IMR-90 (cell line): ENCODE results near the gene TFAP2A. TPM values are rescaled to one million over a fixed set of nuclear protein-coding genes. Genes with fewer than 3 reads are reported as not detected.

Experiments
- ATAC-seq: fragments of 200-7000 bp; cut with Tn5 transposase; 2 replicates; pipeline ENCODE4 v1.9.1; 2020; ENCODE audit warnings: low read depth, mild to moderate bottlenecking, moderate library complexity
- BruUV-seq: library from RNA; stranded (reverse); fragments of 400-500 nt; replicated peaks from 2 replicates; lab custom pipeline; 2021; lab: Mats Ljungman, UMichigan
- CTCF ChIA-PET: fragments of 300-600 bp; formaldehyde crosslinking; extraction: SDS; loops from one replicate; lab custom pipeline; 2021; ENCODE audit warnings: antibody characterized with exemption; lab: Yijun Ruan, JAX
- POLR2A ChIA-PET: fragments of 300-600 bp; sonication (Branson Sonifier 250); formaldehyde crosslinking; loops from one replicate; lab custom pipeline; 2022; ENCODE audit warnings: antibody characterized with exemption; ENCODE audit not compliant: unreplicated experiment; lab: Charles Lee
- DNase-seq: peaks from one replicate; pipeline ENCODE4 v3.0.0; 2013
- H2AFZ ChIP-seq: replicated peaks from 2 replicates; pipeline ENCODE3; 2013; ENCODE audit warnings: low read length, mild to moderate bottlenecking; ENCODE audit not compliant: poor library complexity
- H2AK5ac ChIP-seq: 2 replicates; pipeline ENCODE4 v1.6.1; 2013; ENCODE audit warnings: low read depth, low read length, inconsistent platforms
- H2AK9ac ChIP-seq: replicated peaks from 2 replicates; pipeline ENCODE3; 2013; ENCODE audit warnings: mild to moderate bottlenecking, low read depth, low read length, moderate library complexity; ENCODE audit not compliant: poor library complexity
- H2BK120ac ChIP-seq: 2 replicates; pipeline ENCODE4 v1.6.1; 2013; ENCODE audit warnings: low read depth, low read length, inconsistent platforms
- H2BK15ac ChIP-seq: 3 replicates; pipeline ENCODE4 v1.6.1; 2013; ENCODE audit warnings: low read depth, low read length, inconsistent platforms
- H2BK20ac ChIP-seq: 2 replicates; pipeline ENCODE4 v1.6.1; 2013; ENCODE audit warnings: low read depth, mild to moderate bottlenecking, inconsistent platforms, low read length, moderate library complexity
- H2BK5ac ChIP-seq: 2 replicates; pipeline ENCODE4 v1.6.1; 2013; ENCODE audit warnings: mild to moderate bottlenecking, low read depth, low read length, inconsistent platforms; ENCODE audit not compliant: poor library complexity, severe bottlenecking
- H3K14ac ChIP-seq: replicated peaks from 2 replicates; pipeline ENCODE4 v1.6.1; 2013; ENCODE audit warnings: low read depth, low read length, inconsistent platforms
- H3K18ac ChIP-seq: 2 replicates; pipeline ENCODE4 v1.6.1; 2013; ENCODE audit warnings: low read depth, low read length, control low read depth
- H3K23ac ChIP-seq: 2 replicates; pipeline ENCODE4 v1.6.1; 2013; ENCODE audit warnings: low read depth, low read length, inconsistent platforms
- H3K27ac ChIP-seq: 2 replicates; pipeline ENCODE4 v1.5.1; 2013; ENCODE audit warnings: mild to moderate bottlenecking, control low read depth, low read length; ENCODE audit not compliant: insufficient read depth
- H3K27me3 ChIP-seq: 2 replicates; pipeline ENCODE4 v1.6.1; 2013; ENCODE audit warnings: low read length; ENCODE audit not compliant: control insufficient read depth, insufficient read depth
- H3K36me3 ChIP-seq: 2 replicates; pipeline ENCODE4 v1.6.1; 2013; ENCODE audit warnings: low read length, mixed read lengths; ENCODE audit not compliant: control insufficient read depth, insufficient read depth
- H3K4ac ChIP-seq: 2 replicates; pipeline ENCODE4 v1.6.1; 2013; ENCODE audit warnings: low read depth, low read length, inconsistent platforms
- H3K4me1 ChIP-seq: 2 replicates; pipeline ENCODE4 v1.6.1; 2013; ENCODE audit warnings: low read length, mixed read lengths; ENCODE audit not compliant: control insufficient read depth, insufficient read depth
- H3K4me2 ChIP-seq: 2 replicates; pipeline ENCODE4 v1.6.1; 2013; ENCODE audit warnings: low read depth, mild to moderate bottlenecking, control low read depth, low read length, moderate library complexity
- H3K4me3 ChIP-seq: 2 replicates; pipeline ENCODE4 v1.5.1; 2013; ENCODE audit warnings: low read depth, mild to moderate bottlenecking, control low read depth, low read length, moderate library complexity; ENCODE audit not compliant: insufficient read depth
- H3K56ac ChIP-seq: 2 replicates; pipeline ENCODE4 v1.6.1; 2013; ENCODE audit warnings: low read length, inconsistent platforms; ENCODE audit not compliant: insufficient read depth; ENCODE audit errors: extremely low read depth
- H3K79me1 ChIP-seq, 2 experiments: 2 replicates each; pipeline ENCODE4 v1.6.1; 2013; ENCODE audit warnings: low read length in 2 of 2, inconsistent platforms in 1 of 2, low read depth in 1 of 2
- H3K9ac ChIP-seq: 2 replicates; pipeline ENCODE4 v1.6.1; 2013; ENCODE audit warnings: low read depth, low read length, control low read depth
- H3K9me1 ChIP-seq: 2 replicates; pipeline ENCODE4 v1.6.1; 2013; ENCODE audit warnings: low read length, inconsistent platforms; ENCODE audit not compliant: insufficient read depth
- H3K9me3 ChIP-seq: 2 replicates; pipeline ENCODE4 v1.6.1; 2013; ENCODE audit warnings: low read length; ENCODE audit not compliant: control insufficient read depth, insufficient read depth
- H4K20me1 ChIP-seq: 2 replicates; pipeline ENCODE4 v1.6.1; 2013; ENCODE audit warnings: low read length, inconsistent platforms; ENCODE audit not compliant: insufficient read depth
- H4K5ac ChIP-seq: 2 replicates; pipeline ENCODE4 v1.6.1; 2013; ENCODE audit warnings: mild to moderate bottlenecking, low read depth, low read length, control low read depth
- H4K8ac ChIP-seq, 2 experiments: 2 replicates each; pipeline ENCODE4 v1.6.1; 2013; ENCODE audit warnings: low read depth in 2 of 2, low read length in 2 of 2, control low read depth in 1 of 2, inconsistent platforms in 1 of 2
- H4K91ac ChIP-seq: 2 replicates; pipeline ENCODE4 v1.6.1; 2013; ENCODE audit warnings: low read depth, low read length, inconsistent platforms; ENCODE audit not compliant: insufficient read depth
- BHLHE40 ChIP-seq: fragments of 150-350 bp; IDR thresholded peaks from 2 replicates; pipeline ENCODE4 v1.6.1; 2016; ENCODE audit warnings: mild to moderate bottlenecking, low read depth, low read length
- CHD1 ChIP-seq: IDR thresholded peaks from 2 replicates; pipeline ENCODE4 v1.6.1; 2012; ENCODE audit warnings: low read depth, low read length, improper control_type of control experiment
- FOS ChIP-seq: fragments of 150-350 bp; IDR thresholded peaks from 2 replicates; pipeline ENCODE4 v1.6.1; 2016; ENCODE audit warnings: low read depth, low read length
- MAZ ChIP-seq: IDR thresholded peaks from 2 replicates; pipeline ENCODE4 v1.6.1; 2012; ENCODE audit warnings: low read depth, mild to moderate bottlenecking, low read length, improper control_type of control experiment, moderate library complexity, borderline replicate concordance
- MXI1 ChIP-seq: IDR thresholded peaks from 2 replicates; pipeline ENCODE4 v1.6.1; 2012; ENCODE audit warnings: low read depth, mild to moderate bottlenecking, low read length, moderate library complexity, borderline replicate concordance
- NFE2L2 ChIP-seq: fragments of 150-350 bp; IDR thresholded peaks from 2 replicates; pipeline ENCODE4 v1.6.1; 2016; ENCODE audit warnings: low read depth, mild to moderate bottlenecking, low read length
- RAD21 ChIP-seq: IDR thresholded peaks from 2 replicates; pipeline ENCODE4 v1.6.1; 2012; ENCODE audit warnings: low read length, improper control_type of control experiment
- WGBS, 2 experiments: methylation state at CpG; one replicate each; pipeline versions ENCODE4 v1.1.5 to v1.1.7; 2013; ENCODE audit warnings: missing lambda C conversion rate in 2 of 2; ENCODE audit not compliant: insufficient read length in 1 of 2; ENCODE audit errors: extremely low coverage in 2 of 2; 5-methylcytosine and 5-hydroxymethylcytosine counted together
- dilution Hi-C: fragments of 300-500 bp; cut with HindIII; formaldehyde crosslinking; loops from one replicate; pipeline ENCODE4 v1.14.3; 2018; ENCODE audit warnings: low sequenced_read_pairs; ENCODE audit not compliant: unreplicated experiment
- in situ Hi-C: fragments of 300-500 bp; cut with MboI; formaldehyde crosslinking; loops from 3 replicates; pipeline ENCODE4 v1.14.3; 2019; ENCODE audit warnings: low sequenced_read_pairs, inconsistent platforms, mixed read lengths
- intact Hi-C: fragments of 100-400 bp; cut with micrococcal nuclease; formaldehyde crosslinking; loops from 2 replicates; pipeline ENCODE4 v1.10.0; 2022
- polyA plus RNA-seq, 3 experiments: library from polyadenylated mRNA; depleted of rRNA; stranded (reverse); fragments of >200 nt; gene quantifications; 2 replicates each; pipeline ENCODE4 v1.2.3, GENCODE V29; 2012; ENCODE audit warnings: low replicate concordance in 1 of 3
- total RNA-seq: library from RNA; depleted of rRNA; stranded (reverse); fragments of >200 nt; gene quantifications from 2 replicates; pipeline ENCODE4 v1.2.3, GENCODE V29; 2012
- TF ChIP-seq, protein P1 (sequence below): fragments of 150-350 bp; IDR thresholded peaks from 2 replicates; pipeline ENCODE4 v1.6.1; 2017; ENCODE audit warnings: mild to moderate bottlenecking, antibody characterized with exemption, low read length, low read depth
- TF ChIP-seq, protein P2 (sequence below): conservative IDR thresholded peaks from 2 replicates; pipeline ENCODE4 v1.5.1; 2012; ENCODE audit warnings: mild to moderate bottlenecking, low read depth, low read length, improper control_type of control experiment

The TFAP2A gene
- total and polyA plus RNA-seq, 2 of the 4 experiments (the other 2 are of a cell fraction) = 0.72 to 7.1 TPM

DNA sequence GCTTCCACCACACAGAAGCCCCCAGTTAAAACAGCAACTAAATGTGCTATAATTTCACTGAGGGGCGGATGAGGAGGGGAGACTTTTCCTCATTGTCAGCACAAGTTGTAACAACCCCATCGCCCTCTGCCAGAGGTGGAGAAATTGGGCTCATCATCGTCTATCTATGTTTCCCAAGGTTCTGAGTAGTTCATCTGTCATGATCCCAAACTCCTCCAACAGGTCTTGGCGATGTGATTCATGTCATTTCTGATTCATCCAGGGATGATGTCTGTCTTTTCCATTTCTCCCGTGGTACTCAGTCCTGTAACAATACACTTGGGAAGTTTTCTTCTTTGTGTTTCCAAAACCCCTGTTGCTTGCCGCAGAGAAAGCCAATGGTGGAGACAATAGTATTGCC is 51.0 kb downstream of the TFAP2A start:
- H3K4me3 ChIP-seq = no peak overlapping the region
- H4K8ac ChIP-seq = no peak overlapping the region
- H3K9me3 ChIP-seq = peaks cover under 1% of the 10 kb centered on the region; the same call in 1 of the 2 replicates
- no peak overlapping the region for H3K9ac ChIP-seq
- ATAC-seq = no peak
- H2BK120ac ChIP-seq = no peak overlapping the region
- in situ Hi-C loops (no loop called here), intact Hi-C loops (no loop called here), dilution Hi-C loops (no loop called here)
- no peak overlapping the region for H4K91ac ChIP-seq
- H3K9me1 ChIP-seq = no peaks in the 10 kb centered on the region
- H3K27ac ChIP-seq = no peak overlapping the region
- no peaks in the 10 kb centered on the region for H3K4me1 ChIP-seq
- H2AK9ac ChIP-seq = no peak overlapping the region
- no peak overlapping the region for H2AFZ ChIP-seq
- no peak overlapping the region for H2BK5ac ChIP-seq
- no TSS peak for BruUV-seq
- H2BK20ac ChIP-seq = no peak overlapping the region
- ChIA-PET POLR2A (no interaction called here), CTCF (no interaction called here)
- H3K23ac ChIP-seq = no peak overlapping the region
- H3K4ac ChIP-seq = no peak overlapping the region
- no peak for TF ChIP-seq MXI1
- TF ChIP-seq BHLHE40 = no peak
- TF ChIP-seq, protein P1, sequence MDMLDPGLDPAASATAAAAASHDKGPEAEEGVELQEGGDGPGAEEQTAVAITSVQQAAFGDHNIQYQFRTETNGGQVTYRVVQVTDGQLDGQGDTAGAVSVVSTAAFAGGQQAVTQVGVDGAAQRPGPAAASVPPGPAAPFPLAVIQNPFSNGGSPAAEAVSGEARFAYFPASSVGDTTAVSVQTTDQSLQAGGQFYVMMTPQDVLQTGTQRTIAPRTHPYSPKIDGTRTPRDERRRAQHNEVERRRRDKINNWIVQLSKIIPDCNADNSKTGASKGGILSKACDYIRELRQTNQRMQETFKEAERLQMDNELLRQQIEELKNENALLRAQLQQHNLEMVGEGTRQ = no peak
- TF ChIP-seq CHD1 = no peak
- TF ChIP-seq NFE2L2 = no peak
- no peak for TF ChIP-seq FOS
- TF ChIP-seq, protein P2, sequence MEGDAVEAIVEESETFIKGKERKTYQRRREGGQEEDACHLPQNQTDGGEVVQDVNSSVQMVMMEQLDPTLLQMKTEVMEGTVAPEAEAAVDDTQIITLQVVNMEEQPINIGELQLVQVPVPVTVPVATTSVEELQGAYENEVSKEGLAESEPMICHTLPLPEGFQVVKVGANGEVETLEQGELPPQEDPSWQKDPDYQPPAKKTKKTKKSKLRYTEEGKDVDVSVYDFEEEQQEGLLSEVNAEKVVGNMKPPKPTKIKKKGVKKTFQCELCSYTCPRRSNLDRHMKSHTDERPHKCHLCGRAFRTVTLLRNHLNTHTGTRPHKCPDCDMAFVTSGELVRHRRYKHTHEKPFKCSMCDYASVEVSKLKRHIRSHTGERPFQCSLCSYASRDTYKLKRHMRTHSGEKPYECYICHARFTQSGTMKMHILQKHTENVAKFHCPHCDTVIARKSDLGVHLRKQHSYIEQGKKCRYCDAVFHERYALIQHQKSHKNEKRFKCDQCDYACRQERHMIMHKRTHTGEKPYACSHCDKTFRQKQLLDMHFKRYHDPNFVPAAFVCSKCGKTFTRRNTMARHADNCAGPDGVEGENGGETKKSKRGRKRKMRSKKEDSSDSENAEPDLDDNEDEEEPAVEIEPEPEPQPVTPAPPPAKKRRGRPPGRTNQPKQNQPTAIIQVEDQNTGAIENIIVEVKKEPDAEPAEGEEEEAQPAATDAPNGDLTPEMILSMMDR = no peak
- TF ChIP-seq MAZ = no peak
- TF ChIP-seq RAD21 = no peak
- 20% methylated on average over 1 of the region's 6 CpGs; no CpG with 5 or more reads in 1 of the 2 experiments for WGBS, 2 experiments
- no peak overlapping the region for H3K18ac ChIP-seq
- H3K56ac ChIP-seq = no peak overlapping the region
- H2AK5ac ChIP-seq = no peak overlapping the region
- H3K4me2 ChIP-seq = no peak overlapping the region
- no peak overlapping the region for H4K5ac ChIP-seq
- H3K79me1 ChIP-seq = no peaks in the 10 kb centered on the region
- no peaks in the 10 kb centered on the region for H4K20me1 ChIP-seq
- H3K27me3 ChIP-seq = no peaks in the 10 kb centered on the region
- no peak overlapping the region for H2BK15ac ChIP-seq
- H3K14ac ChIP-seq = no peak overlapping the region
- H3K36me3 ChIP-seq = no peaks in the 10 kb centered on the region
- no peak for DNase-seq
